GM23338 (cell line): Measurements from ENCODE around the gene LINGO1.

Experiments
- CREB1 ChIP-seq: fragments of 250-450 bp; sonication (Bioruptor Pico); IDR thresholded peaks from 2 replicates; pipeline ENCODE4 v1.5.0; 2020; ENCODE audit warnings: low read depth, mild to moderate bottlenecking, moderate library complexity
- EZH2 ChIP-seq: fragments of 200-600 bp; sonication (generic); IDR thresholded peaks from one replicate; pipeline ENCODE4 v1.8.0; 2017; ENCODE audit warnings: antibody characterized with exemption, mild to moderate bottlenecking, low read depth; ENCODE audit not compliant: unreplicated experiment
- EZH2phosphoT487 ChIP-seq: fragments of 200-600 bp; sonication (generic); IDR thresholded peaks from one replicate; pipeline ENCODE4 v1.8.1; 2018; ENCODE audit warnings: antibody characterized with exemption; ENCODE audit not compliant: unreplicated experiment
- JUNB ChIP-seq: IDR thresholded peaks from one replicate; pipeline ENCODE4 v1.6.1; 2016; ENCODE audit warnings: antibody characterized with exemption; ENCODE audit not compliant: unreplicated experiment
- POLR2AphosphoS5 ChIP-seq: IDR thresholded peaks from 2 replicates; pipeline ENCODE4 v1.6.1; 2016; ENCODE audit warnings: antibody characterized with exemption, low read depth
- TF ChIP-seq, protein P1 (sequence below), 2 experiments: fragments of 200-600 bp in 1 of 2; sonication (generic) in 1 of 2; conservative IDR thresholded peaks; 2 replicates each; pipeline versions ENCODE4 v1.5.1 to v1.6.1; 2016 to 2017; ENCODE audit warnings: antibody characterized with exemption in 2 of 2, low read depth in 2 of 2, mild to moderate bottlenecking in 2 of 2, moderate library complexity in 1 of 2
- TF ChIP-seq, protein P2 (sequence below): IDR thresholded peaks from 2 replicates; pipeline ENCODE4 v1.6.1; 2016; ENCODE audit warnings: antibody characterized with exemption
- TF ChIP-seq, protein P3 (sequence below): IDR thresholded peaks from one replicate; pipeline ENCODE4 v1.6.1; 2018; ENCODE audit warnings: antibody characterized with exemption; ENCODE audit not compliant: unreplicated experiment

DNA sequence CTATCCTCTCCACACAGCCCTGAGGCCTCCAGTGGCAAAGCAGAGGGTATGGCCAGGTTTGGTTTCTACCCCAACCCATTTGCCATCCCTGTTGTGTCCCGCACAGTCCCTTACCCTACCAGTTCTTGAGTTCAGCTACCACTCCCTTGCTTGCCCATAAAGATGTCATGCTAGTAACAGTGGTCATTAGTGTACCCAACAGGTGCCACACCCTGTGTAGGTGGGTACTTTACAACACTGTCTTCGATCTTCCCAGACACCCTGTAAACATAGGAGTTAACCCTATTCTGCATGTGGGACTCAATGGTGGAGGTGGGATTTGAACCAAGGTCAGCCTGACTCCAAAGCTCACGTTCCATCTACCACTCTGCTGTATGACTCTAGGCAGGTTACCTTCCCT, 23.2 kb downstream of the LINGO1 start:
- TF ChIP-seq EZH2phosphoT487 (no peak), POLR2AphosphoS5 (no peak), JUNB (no peak), CREB1 (CRISPR knock-in tag) (no peak), EZH2 (no peak)
- TF ChIP-seq, protein P1, sequence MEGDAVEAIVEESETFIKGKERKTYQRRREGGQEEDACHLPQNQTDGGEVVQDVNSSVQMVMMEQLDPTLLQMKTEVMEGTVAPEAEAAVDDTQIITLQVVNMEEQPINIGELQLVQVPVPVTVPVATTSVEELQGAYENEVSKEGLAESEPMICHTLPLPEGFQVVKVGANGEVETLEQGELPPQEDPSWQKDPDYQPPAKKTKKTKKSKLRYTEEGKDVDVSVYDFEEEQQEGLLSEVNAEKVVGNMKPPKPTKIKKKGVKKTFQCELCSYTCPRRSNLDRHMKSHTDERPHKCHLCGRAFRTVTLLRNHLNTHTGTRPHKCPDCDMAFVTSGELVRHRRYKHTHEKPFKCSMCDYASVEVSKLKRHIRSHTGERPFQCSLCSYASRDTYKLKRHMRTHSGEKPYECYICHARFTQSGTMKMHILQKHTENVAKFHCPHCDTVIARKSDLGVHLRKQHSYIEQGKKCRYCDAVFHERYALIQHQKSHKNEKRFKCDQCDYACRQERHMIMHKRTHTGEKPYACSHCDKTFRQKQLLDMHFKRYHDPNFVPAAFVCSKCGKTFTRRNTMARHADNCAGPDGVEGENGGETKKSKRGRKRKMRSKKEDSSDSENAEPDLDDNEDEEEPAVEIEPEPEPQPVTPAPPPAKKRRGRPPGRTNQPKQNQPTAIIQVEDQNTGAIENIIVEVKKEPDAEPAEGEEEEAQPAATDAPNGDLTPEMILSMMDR (conservative IDR thresholded peaks at IDR 0.05; ENCODE audit: low read depth in 2 of 2): no peak
- TF ChIP-seq, protein P2, sequence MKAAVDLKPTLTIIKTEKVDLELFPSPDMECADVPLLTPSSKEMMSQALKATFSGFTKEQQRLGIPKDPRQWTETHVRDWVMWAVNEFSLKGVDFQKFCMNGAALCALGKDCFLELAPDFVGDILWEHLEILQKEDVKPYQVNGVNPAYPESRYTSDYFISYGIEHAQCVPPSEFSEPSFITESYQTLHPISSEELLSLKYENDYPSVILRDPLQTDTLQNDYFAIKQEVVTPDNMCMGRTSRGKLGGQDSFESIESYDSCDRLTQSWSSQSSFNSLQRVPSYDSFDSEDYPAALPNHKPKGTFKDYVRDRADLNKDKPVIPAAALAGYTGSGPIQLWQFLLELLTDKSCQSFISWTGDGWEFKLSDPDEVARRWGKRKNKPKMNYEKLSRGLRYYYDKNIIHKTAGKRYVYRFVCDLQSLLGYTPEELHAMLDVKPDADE: no peak
- TF ChIP-seq, protein P3, sequence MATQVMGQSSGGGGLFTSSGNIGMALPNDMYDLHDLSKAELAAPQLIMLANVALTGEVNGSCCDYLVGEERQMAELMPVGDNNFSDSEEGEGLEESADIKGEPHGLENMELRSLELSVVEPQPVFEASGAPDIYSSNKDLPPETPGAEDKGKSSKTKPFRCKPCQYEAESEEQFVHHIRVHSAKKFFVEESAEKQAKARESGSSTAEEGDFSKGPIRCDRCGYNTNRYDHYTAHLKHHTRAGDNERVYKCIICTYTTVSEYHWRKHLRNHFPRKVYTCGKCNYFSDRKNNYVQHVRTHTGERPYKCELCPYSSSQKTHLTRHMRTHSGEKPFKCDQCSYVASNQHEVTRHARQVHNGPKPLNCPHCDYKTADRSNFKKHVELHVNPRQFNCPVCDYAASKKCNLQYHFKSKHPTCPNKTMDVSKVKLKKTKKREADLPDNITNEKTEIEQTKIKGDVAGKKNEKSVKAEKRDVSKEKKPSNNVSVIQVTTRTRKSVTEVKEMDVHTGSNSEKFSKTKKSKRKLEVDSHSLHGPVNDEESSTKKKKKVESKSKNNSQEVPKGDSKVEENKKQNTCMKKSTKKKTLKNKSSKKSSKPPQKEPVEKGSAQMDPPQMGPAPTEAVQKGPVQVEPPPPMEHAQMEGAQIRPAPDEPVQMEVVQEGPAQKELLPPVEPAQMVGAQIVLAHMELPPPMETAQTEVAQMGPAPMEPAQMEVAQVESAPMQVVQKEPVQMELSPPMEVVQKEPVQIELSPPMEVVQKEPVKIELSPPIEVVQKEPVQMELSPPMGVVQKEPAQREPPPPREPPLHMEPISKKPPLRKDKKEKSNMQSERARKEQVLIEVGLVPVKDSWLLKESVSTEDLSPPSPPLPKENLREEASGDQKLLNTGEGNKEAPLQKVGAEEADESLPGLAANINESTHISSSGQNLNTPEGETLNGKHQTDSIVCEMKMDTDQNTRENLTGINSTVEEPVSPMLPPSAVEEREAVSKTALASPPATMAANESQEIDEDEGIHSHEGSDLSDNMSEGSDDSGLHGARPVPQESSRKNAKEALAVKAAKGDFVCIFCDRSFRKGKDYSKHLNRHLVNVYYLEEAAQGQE: no peak
